ENCODE results near the gene COLEC11. TPM values are rescaled to one million over a fixed set of nuclear protein-coding genes. Genes with fewer than 3 reads are reported as not detected.

The COLEC11 gene
- total RNA-seq, 4 donors from 2014 or later, result 3.6 to 15.9 (median 5.9) TPM

GRCh38 chr2:3641841-3642421, 47.0 kb downstream of the COLEC11 start:
- DNase-seq (ENCODE audit: low spot score), result no peak
- TF ChIP-seq, protein P1, sequence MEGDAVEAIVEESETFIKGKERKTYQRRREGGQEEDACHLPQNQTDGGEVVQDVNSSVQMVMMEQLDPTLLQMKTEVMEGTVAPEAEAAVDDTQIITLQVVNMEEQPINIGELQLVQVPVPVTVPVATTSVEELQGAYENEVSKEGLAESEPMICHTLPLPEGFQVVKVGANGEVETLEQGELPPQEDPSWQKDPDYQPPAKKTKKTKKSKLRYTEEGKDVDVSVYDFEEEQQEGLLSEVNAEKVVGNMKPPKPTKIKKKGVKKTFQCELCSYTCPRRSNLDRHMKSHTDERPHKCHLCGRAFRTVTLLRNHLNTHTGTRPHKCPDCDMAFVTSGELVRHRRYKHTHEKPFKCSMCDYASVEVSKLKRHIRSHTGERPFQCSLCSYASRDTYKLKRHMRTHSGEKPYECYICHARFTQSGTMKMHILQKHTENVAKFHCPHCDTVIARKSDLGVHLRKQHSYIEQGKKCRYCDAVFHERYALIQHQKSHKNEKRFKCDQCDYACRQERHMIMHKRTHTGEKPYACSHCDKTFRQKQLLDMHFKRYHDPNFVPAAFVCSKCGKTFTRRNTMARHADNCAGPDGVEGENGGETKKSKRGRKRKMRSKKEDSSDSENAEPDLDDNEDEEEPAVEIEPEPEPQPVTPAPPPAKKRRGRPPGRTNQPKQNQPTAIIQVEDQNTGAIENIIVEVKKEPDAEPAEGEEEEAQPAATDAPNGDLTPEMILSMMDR (IDR thresholded peaks at IDR 0.05), result no peak
- ATAC-seq (ENCODE audit: low FRiP score), result no peak

DNA sequence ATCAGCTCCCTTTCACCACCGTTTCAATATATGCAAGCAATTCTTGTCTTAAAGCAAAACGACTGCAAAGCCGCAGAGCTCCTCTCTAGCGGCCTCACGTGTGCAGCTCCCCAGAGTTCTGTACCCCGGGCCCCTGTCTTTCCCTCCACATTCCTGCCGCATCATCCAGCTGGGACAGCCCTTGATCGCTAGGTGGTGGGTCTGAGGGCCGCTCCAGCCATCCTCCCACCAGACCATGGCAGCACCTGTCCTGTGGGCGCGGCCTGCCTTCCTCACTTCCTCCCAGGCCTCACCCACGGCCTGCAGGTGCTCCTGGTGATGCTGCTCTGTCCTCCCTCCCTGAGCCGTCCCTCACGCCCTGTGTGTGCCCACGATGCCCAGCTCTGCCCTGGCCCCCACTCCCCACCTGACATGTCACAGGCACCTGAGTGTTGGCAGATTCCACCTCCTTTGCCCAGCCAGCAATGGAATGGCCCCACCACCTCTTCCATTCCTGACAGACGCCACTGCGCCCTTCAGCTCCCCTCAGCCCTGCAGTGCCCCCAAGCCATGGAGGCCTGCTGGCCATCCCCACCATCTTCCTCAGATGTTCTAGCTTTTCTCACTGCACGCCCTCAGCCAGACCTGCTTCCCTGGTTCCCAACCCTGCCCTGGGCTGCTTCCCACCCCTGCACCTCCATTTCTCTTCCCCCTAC, 47.8 kb downstream of the COLEC11 start:
- no peak for ATAC-seq (ENCODE audit: low FRiP score)

DNA sequence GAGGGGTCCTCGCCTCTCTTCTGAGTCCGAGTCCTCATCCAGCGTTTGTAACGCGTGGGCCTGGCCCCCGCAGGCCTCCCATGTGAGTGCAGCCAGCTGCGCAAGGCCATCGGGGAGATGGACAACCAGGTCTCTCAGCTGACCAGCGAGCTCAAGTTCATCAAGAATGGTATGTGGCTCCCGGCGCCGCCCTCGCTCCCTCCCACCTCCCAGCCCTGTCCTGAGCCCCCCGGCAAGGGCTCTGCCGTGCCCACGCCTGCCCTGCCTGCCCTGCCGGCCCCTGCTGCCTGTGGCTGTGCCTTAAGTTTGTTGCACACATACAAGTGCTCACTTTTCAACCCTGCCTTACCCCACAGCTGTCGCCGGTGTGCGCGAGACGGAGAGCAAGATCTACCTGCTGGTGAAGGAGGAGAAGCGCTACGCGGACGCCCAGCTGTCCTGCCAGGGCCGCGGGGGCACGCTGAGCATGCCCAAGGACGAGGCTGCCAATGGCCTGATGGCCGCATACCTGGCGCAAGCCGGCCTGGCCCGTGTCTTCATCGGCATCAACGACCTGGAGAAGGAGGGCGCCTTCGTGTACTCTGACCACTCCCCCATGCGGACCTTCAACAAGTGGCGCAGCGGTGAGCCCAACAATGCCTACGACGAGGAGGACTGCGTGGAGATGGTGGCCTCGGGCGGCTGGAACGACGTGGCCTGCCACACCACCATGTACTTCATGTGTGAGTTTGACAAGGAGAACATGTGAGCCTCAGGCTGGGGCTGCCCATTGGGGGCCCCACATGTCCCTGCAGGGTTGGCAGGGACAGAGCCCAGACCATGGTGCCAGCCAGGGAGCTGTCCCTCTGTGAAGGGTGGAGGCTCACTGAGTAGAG, 48.7 kb downstream of the COLEC11 start:
- ATAC-seq (ENCODE audit: low FRiP score) (no peak), DNase-seq (ENCODE audit: low spot score) (no peak)
- TF ChIP-seq, protein P1 (IDR thresholded peaks at IDR 0.05), result no peak

More for the DNA sequence above, 47.8 kb downstream of the COLEC11 start:
- DNase-seq (ENCODE audit: low spot score), result no peak
- TF ChIP-seq, protein P1 (IDR thresholded peaks at IDR 0.05), result no peak

DNA sequence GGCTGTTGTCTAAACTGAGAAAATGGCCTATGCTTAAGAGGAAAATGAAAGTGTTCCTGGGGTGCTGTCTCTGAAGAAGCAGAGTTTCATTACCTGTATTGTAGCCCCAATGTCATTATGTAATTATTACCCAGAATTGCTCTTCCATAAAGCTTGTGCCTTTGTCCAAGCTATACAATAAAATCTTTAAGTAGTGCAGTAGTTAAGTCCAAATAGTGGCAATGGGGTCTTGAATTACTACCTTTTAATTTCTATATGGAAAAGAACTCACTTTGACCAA, 49.3 kb downstream of the COLEC11 start:
- TF ChIP-seq, protein P1 (IDR thresholded peaks at IDR 0.05), result no peak
- DNase-seq (ENCODE audit: low spot score) (no peak), ATAC-seq (ENCODE audit: low FRiP score) (no peak)

- DNase-seq (ENCODE audit: low spot score), result no peak
- ATAC-seq (ENCODE audit: low FRiP score), result no peak
- TF ChIP-seq, protein P1 (IDR thresholded peaks at IDR 0.05), result no peak
Measured at GRCh38 chr2:3644891-3645605, 50.1 kb downstream of the COLEC11 start.

DNA sequence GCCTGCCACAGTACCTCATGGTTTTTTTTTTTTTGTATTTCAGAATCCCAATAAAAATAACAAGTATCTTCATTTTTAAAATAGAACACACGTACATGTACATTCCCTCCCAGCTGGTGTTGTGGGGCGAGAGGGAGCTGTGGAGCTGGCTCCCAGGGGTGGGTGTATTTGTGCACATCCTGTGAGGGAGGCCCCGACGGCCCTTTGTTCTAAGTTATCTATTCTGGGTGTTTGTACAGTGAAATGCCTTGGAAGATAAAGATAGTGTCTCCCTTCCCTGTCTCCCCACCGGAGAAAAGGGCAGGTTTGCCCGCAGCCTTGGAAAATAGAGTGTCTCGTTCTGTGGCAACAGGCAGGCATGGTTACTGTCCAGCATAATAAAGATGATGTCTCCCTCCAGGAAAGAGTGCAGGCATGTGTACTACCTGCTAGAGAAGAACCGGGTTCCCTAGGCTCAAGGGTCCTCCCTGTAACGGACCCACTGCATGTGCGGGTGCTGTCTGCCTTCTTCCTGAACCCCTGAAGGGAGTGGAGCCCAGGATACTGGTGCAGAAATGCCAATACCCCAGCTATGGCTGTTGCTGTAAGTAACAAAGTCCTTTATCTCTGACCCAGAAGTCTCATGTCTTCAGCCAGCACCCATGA, 51.0 kb downstream of the COLEC11 start:
- ATAC-seq (ENCODE audit: low FRiP score) (no peak), DNase-seq (ENCODE audit: low spot score) (no peak)
- TF ChIP-seq, protein P1 (IDR thresholded peaks at IDR 0.05), result no peak

Data from omental fat pad (tissue), 4 donors.